HepG2 (cell line): ENCODE results near the gene SRF. TPM values are rescaled to one million over a fixed set of nuclear protein-coding genes. Genes with fewer than 3 reads are reported as not detected.

Experiments
- AHDC1 ChIP-seq: sonication (generic); formaldehyde crosslinking; IDR thresholded peaks from 2 replicates; pipeline ENCODE4 v1.5.1; 2020; ENCODE audit warnings: mild to moderate bottlenecking, missing genetic modification reagents, borderline replicate concordance
- AKNA ChIP-seq: sonication (generic); formaldehyde crosslinking; IDR thresholded peaks from 2 replicates; pipeline ENCODE4 v1.4.0; 2020; ENCODE audit warnings: missing genetic modification reagents, borderline replicate concordance
- ARNTL ChIP-seq: sonication (generic); formaldehyde crosslinking; IDR thresholded peaks from 2 replicates; pipeline ENCODE4 v1.4.0; 2020; ENCODE audit warnings: mild to moderate bottlenecking, missing genetic modification reagents
- FOXC1 ChIP-seq: sonication (generic); formaldehyde crosslinking; IDR thresholded peaks from 2 replicates; pipeline ENCODE4 v1.8.0; 2022; ENCODE audit warnings: mild to moderate bottlenecking, missing genetic modification reagents, borderline replicate concordance
- JARID2 ChIP-seq: sonication (generic); formaldehyde crosslinking; IDR thresholded peaks from 2 replicates; pipeline ENCODE4 v1.8.1; 2023; ENCODE audit warnings: missing genetic modification reagents, inconsistent platforms; ENCODE audit not compliant: insufficient replicate concordance
- NFRKB ChIP-seq: fragments of 450-650 bp; IDR thresholded peaks from 2 replicates; pipeline ENCODE4 v1.6.1; 2017
- SMAD3 ChIP-seq: sonication (generic); formaldehyde crosslinking; IDR thresholded peaks from 2 replicates; pipeline ENCODE4 v1.4.0; 2020; ENCODE audit warnings: missing genetic modification reagents
- TBX3 ChIP-seq: fragments of 450-650 bp; IDR thresholded peaks from 2 replicates; pipeline ENCODE4 v1.6.1; 2017; ENCODE audit warnings: antibody characterized with exemption, mild to moderate bottlenecking, inconsistent platforms, borderline replicate concordance
- ZBTB1 ChIP-seq: sonication (generic); formaldehyde crosslinking; IDR thresholded peaks from 2 replicates; pipeline ENCODE4 v1.4.0; 2020; ENCODE audit warnings: missing genetic modification reagents, borderline replicate concordance
- ZBTB43 ChIP-seq: sonication (generic); formaldehyde crosslinking; conservative IDR thresholded peaks from 2 replicates; pipeline ENCODE4 v1.4.0; 2020; ENCODE audit warnings: missing genetic modification reagents
- ZNF256 ChIP-seq: sonication (generic); formaldehyde crosslinking; conservative IDR thresholded peaks from 2 replicates; pipeline ENCODE4 v1.4.0; 2020; ENCODE audit warnings: missing genetic modification reagents
- ZNF33A ChIP-seq: sonication (generic); formaldehyde crosslinking; IDR thresholded peaks from 2 replicates; pipeline ENCODE4 v1.5.1; 2020; ENCODE audit warnings: missing genetic modification reagents, mild to moderate bottlenecking, moderate library complexity, borderline replicate concordance
- ZNF740 ChIP-seq: sonication (generic); formaldehyde crosslinking; IDR thresholded peaks from 2 replicates; pipeline ENCODE4 v1.4.0; 2020; ENCODE audit warnings: missing genetic modification reagents
- polyA plus RNA-seq, 8 experiments: library from polyadenylated mRNA; depleted of rRNA in 3 of 8; stranded (reverse) in 7 of 8; unstranded in 1 of 8; fragments of >200 nt; fragmentation: Illumina TruSeq in 4 of 8; extraction: Trizol in 4 of 8; gene quantifications; 2 replicates each; pipeline versions ENCODE4 v1.2.1 to v1.2.3, GENCODE V29; 2011 to 2016; ENCODE audit warnings: low read depth in 4 of 8, missing spikeins in 1 of 8, mixed read lengths in 1 of 8; ENCODE audit not compliant: insufficient read depth in 1 of 8
- total RNA-seq, 5 experiments: library from RNA; depleted of rRNA; stranded (reverse); fragments of >200 nt; fragmentation: Illumina TruSeq; extraction: Trizol; gene quantifications; 2 replicates each; pipeline ENCODE4 v1.2.3, GENCODE V29; 2016; ENCODE audit warnings: low read depth in 1 of 5
- TF ChIP-seq, protein P1 (sequence below): sonication (generic); formaldehyde crosslinking; IDR thresholded peaks from 2 replicates; pipeline ENCODE4 v1.4.0; 2020; ENCODE audit warnings: mild to moderate bottlenecking, missing genetic modification reagents

Gene SRF
- total and polyA plus RNA-seq, 2 of the 13 experiments (the other 11 are each of a cell fraction or from before 2014, with no cell fraction given), result 25.5 to 44.1 TPM

DNA sequence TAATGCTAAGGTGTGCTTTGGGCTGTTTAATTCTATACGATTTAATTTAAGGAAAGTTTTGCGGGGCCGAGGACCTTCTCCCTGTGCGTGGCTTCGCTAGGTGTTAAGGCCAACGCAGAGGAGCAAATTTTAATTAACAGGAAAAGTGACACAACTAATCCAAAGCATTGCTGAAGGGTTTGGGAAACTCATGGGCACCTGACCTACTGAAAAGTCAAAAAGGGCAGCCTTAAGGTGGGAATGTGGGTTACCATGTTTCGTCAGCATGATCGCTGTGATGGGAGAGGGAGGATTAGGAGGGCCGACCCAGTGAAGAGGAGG is 10.5 kb downstream of the SRF start (continued):
- TF ChIP-seq AHDC1 (CRISPR knock-in tag) (0 out of 2 replicates have a peak, but pooled peaks have one; percentile 32), ARNTL (no peak), NFRKB (no peak), ZNF33A (CRISPR knock-in tag) (peak; percentile 78; the same call in 1 of the 2 replicates), ZBTB43 (CRISPR knock-in tag) (no peak), SMAD3 (CRISPR knock-in tag) (0 out of 2 replicates have a peak, but pooled peaks have one; percentile 6), JARID2 (CRISPR knock-in tag) (no peak), ZNF256 (no peak), ZNF740 (CRISPR knock-in tag) (no peak), ZBTB1 (CRISPR knock-in tag) (no peak), AKNA (CRISPR knock-in tag) (no peak), TBX3 (no peak), FOXC1 (no peak)
- TF ChIP-seq, protein P1, sequence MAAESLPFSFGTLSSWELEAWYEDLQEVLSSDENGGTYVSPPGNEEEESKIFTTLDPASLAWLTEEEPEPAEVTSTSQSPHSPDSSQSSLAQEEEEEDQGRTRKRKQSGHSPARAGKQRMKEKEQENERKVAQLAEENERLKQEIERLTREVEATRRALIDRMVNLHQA (CRISPR knock-in tag), result no peak
